GM21367 (cell line): ENCODE results near the gene KIF26A.

Experiments
- ATAC-seq: cut with Tn5 transposase; IDR thresholded peaks from one replicate; pipeline ENCODE4 v1.9.1; 2021; ENCODE audit not compliant: unreplicated experiment

The KIF26A gene

GRCh38 chr14:104130974-104131651, 7.3 kb upstream of the KIF26A start:
- no peak for ATAC-seq

GRCh38 chr14:104131968-104132732, 6.2 kb upstream of the KIF26A start:
- no peak for ATAC-seq

DNA sequence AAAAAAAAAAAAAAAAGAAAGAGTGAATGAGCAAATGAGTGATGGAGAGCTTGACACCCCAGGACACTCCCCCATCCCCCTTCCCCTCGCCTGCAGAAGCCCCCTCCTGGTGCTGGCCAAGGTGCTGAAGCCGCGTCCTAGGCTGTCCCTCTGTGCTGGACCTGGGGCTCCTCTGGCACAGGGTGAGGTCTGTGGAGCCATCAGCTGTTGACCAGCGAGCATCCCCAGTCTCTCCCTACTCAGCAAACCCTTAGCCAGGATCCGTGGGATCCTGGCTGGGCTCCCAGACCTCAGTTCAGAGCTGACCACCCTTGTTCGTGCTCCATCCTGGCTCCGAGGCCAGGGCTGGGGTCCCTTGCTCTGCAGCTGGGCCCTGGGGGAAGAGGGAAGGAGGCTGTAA, 5.4 kb upstream of the KIF26A start:
- no peak for ATAC-seq

GRCh38 chr14:104133496-104133895, 4.9 kb upstream of the KIF26A start:
- no peak for ATAC-seq

- ATAC-seq = no peak
Observed at GRCh38 chr14:104134061-104134965, 4.1 kb upstream of the KIF26A start.

- ATAC-seq = no peak
Observed at GRCh38 chr14:104135121-104135903, 3.1 kb upstream of the KIF26A start.

- no peak for ATAC-seq
Observed at GRCh38 chr14:104135904-104136471, 2.4 kb upstream of the KIF26A start.

DNA sequence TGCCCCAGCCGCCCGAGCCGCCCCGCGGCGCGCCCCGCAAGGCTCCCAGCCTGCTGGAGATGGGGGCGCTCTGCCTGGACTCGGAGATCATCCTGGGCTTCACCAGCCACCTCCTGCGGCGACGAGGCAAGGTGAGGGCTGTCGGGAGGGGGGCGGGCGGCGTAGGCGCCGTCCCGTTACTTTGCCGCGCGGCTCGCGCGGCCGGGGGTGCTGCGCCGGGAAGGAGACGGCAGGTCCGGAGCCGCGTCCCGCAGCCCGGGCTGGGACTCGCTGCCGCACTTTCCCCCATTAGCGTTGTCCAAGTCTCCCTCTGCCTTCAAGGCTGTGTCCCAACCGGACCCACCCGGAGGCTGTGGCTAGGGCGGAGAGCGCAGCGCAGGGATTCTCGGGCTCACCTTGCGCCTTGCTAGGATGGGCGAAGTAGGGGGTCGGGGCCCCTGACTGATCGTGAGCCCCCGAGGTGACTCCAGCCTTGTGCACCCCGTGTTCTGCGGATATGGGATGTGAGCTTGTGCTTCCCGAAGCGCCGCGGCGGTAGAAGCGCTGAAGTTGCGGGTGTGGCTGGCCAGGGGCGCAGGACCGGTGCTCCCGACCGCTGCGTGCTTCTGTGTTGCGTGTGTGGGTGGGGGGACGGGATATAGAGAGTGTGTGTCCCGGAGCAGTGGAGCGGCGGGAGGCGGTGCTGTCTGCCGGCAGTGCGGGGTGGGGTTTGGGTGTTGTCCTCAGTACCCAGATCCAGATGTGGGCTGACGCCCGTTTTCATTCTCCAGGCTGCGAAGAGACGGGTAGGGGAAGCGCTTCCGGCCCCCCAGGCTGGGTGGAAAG, 1.7 kb upstream of the KIF26A start:
- ATAC-seq = no peak

GRCh38 chr14:104137297-104138097, 890 bp upstream of the KIF26A start:
- no peak for ATAC-seq

DNA sequence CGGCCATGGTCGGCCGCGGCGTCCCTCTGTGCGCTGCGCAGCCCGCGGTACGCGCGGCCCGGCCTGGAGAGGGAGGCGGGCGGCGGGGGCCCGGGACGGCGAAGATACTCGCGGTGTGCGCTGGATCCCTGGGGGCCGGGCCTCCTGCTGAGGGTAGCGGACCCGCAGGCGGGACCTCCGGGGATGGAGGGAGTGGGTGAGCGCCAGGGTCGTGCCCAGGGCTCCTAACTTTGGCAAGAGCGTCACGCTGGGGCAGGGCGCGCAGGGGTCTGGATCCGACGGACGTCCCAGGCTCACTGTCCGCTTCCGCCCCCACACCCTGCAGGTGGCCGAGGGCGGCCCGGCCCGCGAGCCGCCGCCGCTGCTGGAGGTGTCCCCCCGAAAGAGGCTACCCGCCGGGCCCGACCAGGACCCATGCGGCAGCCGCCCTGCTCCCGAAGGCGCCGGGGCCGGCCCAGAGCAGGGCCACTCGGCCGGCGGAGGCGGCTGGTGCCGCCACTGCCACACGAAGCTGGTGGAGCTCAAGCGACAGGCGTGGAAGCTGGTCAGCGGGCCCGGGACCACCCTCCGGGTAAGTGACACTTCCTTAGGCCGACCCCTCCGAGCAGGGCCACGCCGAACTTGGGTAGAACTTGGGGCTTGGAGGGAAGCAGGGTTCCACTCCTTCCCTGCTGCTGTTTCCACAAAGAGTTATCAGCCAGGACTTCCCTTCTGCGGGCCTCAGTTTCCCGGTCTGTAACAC, 502 bp downstream of the KIF26A start:
- ATAC-seq = no peak

DNA sequence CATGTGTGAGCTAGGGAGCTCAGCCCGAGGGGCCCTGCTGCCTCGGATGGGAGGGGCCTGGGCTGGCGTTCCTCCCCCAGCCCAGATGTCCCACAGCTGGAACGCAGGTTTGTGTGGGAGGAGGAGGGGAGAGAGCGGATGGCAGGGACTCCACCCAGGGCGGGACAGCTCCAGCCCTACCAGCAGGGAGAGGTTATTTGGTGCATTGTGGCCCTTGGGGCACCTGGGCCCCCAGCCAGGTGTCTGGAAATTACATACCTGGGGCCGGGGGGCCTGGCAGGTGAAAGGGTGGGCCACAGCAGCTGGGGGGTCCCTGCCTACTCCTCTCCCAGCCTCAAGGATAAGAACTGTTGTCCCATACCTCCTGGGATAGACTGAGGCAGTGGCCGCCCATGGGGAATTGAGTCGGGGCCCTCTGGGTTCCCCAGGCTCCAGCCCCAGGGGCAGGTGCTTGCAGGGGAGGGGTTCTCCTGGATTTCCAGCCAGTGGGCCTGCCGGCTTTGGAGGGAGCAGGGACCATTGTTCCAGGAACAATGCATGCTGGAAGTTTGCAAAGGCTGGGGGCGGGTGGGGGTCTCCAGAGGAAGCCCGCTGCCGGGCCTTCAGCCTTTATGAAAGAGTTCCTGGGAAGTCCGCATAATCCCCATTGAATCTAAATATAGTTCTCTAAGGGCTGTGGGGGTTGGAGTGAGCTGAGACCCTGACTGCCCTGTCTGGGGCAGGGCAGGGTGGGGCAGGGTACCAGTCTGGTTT, 1.2 kb downstream of the KIF26A start:
- no peak for ATAC-seq

DNA sequence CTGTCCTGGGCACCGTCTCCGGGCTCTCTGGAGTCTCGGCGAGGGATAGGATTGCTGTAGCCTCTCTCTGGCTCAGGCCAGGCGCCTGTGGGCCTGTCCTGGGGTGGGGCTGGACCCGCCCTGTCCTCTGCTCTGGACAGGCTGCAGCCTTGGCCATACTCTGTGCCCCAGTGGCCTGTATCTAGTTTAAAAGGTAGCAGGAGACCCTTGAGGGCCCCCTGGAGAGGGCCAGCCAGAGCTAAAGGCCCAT, 1.8 kb downstream of the KIF26A start:
- ATAC-seq = no peak

DNA sequence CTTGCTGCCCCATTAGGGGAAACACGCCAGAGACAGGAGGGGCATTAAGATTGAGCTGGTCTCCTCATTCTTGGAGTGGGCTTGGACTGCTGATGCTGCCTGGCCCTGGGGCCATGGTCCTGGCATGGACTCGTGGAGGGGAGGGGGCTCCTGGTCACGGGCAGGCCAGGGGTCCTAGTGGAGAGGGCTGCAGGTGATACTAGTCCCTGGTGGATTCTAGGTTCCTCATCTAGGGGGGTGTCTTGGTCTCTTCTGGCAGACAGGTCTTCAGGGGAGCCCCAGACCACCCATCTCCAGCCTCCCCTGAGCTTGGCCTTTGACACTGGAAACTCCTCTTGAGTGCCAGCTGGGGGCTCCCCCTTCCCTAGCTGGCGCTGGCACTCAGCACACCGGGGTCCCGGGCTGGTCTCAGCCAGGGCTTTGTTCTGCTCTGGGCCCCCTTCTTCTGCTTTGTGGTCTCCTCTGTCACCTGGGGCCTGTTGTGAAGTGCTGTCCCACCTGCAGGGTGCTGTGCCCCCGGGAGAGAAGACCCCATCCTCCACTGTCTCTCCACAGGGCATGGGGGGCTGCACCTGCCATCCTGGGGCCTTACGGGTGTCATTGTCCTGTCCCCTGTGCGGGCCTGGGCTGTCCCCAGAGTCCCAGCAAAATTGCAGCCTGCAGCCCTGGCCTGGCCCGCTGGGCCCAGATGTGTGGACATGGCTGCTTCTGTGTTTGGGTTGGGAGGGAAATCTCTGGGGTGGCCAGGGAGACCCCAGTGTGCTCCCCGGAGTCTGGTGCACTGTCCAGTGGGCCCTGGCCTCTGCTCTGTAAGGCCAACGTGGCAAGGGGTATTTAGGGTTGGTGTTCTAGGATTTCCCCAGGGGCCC, 2.3 kb downstream of the KIF26A start:
- ATAC-seq = no peak

DNA sequence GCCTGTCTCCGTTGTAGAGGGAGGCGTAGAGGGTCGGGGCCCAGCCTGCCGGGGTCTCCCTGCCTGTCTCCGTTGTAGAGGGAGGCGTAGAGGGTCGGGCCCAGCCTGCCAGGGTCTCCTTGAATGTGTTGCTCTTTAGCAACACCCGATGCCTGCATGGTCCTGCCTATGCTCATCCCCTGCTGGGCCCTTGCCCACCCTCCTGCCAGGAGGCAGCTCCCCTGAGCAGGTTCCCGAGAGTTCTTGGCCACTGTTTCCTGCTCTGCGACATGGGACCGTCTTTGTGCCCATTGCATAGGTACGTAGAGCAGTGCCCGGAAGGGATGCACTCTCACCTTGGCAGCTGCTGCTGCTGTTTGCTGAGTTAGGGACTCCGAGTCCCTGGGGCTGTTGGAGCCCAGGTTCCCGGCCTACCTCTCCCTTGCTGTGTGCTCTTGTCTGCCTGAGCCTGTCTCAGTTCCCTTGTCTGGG, 3.3 kb downstream of the KIF26A start:
- no peak for ATAC-seq

DNA sequence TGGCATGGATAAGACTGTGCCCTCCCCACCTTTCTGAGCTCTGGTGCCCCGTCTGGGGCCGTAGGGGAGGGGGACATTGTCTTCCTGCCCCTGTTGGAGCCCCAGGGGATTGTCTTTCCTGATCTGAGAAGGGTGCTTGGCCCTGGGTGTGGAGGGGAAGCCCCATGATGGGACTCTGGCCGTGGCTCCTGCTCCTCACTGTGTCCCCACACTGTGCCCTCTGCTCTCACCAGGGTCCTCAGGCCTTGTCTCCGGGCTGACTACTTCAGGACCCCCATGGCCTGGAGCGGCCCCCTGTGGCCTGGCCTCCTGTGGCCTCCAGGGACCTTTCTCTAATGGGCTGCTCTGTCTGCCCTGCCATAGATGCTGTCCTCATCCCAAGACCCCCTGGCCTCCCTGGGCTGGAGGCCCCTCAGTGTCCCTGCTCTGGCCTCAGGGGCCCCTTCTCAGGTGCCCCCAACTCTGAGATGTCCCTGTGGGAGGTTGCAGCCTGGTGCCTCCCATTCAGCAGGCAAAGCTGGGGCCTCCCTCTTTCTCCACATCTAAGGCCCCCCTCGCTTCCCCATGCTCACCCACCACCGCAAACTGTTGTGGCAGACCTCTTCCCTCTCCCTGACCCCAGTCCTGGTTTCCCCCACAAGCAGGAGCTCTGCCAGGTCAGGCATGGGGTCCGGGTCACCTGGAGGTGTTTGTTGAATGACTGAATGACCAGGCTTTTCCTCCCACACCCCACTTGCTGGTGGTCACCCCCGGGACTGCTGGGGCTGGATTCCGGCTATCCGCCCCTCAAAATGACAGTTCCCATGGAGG, 4.0 kb downstream of the KIF26A start:
- no peak for ATAC-seq

- no peak for ATAC-seq
Observed at GRCh38 chr14:104142946-104143470, 4.6 kb downstream of the KIF26A start.
